Measurements from ENCODE around the gene ESYT3.

- TF ChIP-seq CTCF (conservative IDR thresholded peaks at IDR 0.05) (no peak), ZFX (IDR thresholded peaks at IDR 0.05) (no peak)
Measured at GRCh38 chr3:138423316-138423715, 11.1 kb upstream of the ESYT3 start.

Data from C4-2B (cell line).